HuH-7 (cell line): ENCODE data around the gene CDK14.

Experiments used
- DNase-seq: peaks from one replicate; pipeline ENCODE4 v3.0.0; 2011; ENCODE audit warnings: low spot score

Gene CDK14

GRCh38 chr7:91112902-91113341 lies 516.8 kb downstream of the CDK14 start:
- DNase-seq = no peak

DNA sequence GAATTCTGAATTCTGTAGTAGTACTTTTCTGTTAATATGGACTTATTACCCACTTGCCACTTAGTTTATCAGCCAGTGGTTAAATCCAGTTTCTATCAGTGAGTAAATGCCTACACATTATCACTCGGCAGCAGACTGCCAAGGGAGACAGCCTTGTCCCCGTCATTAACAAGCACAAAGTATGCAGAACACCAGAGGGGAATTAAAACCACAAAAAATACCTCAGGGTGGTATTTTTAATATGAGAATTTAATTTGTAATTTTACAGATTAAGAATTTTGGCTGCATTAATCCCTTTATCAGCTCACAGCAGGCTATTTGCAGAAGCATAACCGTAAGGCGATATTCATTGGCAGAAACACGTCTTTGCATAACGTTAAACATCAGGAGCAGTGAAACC lies 518.1 kb downstream of the CDK14 start:
- no peak for DNase-seq

DNA sequence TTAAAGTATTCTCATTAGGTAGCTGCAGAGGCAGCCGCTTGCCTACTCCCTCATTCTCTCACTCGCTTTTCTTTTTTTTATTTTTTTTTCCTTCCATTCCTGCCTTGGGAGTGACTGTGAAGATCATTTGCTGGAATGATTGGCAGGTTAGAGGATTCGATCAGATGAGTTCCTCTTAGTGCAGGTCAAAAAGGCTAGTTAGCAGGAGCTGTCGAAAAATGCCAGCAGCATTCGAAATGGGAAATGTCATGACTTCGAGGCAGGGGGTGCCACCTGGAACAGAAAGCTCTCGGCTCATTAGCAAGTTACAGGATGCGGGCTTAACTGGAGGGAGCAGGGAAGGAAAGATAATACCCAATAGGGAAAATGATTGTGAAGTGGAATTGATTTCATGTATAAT lies 530.6 kb downstream of the CDK14 start:
- no peak for DNase-seq

DNA sequence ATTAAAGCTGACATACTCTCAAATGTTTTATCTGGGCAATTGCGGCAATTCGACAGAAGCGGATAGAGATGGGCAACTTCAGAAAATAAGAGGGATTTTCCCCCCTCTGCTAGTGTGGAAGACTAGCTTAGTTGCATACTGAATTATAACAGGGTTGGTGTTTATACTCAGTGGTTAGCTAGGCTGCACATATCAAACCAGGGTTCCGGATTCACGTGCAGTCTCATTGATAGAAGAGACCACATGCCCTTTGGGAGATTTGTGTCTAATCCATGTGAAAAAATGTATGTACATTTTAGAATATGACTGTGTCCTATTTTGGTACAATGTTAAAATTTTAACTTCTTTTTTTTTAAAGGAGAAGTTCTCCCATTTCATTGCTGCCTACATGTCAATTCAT lies 531.2 kb downstream of the CDK14 start:
- DNase-seq = no peak

GRCh38 chr7:91127959-91128358 lies 531.8 kb downstream of the CDK14 start:
- no peak for DNase-seq

- DNase-seq = no peak
Measured at GRCh38 chr7:91128683-91129348, 532.7 kb downstream of the CDK14 start.

- DNase-seq = no peak
Measured at GRCh38 chr7:91135300-91135699, 539.2 kb downstream of the CDK14 start.

- DNase-seq = no peak
Measured at GRCh38 chr7:91135703-91136430, 539.7 kb downstream of the CDK14 start.

GRCh38 chr7:91137153-91137787 lies 541.1 kb downstream of the CDK14 start:
- DNase-seq = no peak

DNA sequence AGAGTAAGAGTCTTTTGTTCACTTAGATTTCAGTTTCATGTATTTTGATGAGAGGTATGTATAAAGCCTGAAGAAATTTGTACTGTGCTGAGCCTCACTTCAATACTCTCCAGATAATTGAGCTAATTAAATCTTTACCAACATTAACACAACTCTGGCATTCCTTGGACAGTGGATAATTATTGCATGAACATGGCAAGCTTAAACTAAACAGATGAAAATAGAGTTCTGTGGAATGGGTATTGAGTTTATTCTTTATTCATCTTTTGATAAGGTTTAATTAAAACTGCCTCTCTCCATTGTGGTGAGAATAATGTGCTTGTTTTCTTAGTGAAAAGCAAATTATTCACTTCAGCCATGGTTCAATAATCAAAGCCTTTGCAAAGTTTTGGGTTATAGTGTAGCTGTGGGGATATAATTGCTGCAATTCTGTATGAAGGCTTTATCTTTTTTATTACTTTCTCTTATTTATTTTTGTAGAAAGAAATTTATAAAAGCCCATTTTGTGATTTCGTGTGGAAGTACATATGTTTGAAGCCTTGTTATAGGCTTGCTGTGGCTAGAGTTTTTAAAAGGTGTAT lies 541.8 kb downstream of the CDK14 start:
- DNase-seq = no peak

DNA sequence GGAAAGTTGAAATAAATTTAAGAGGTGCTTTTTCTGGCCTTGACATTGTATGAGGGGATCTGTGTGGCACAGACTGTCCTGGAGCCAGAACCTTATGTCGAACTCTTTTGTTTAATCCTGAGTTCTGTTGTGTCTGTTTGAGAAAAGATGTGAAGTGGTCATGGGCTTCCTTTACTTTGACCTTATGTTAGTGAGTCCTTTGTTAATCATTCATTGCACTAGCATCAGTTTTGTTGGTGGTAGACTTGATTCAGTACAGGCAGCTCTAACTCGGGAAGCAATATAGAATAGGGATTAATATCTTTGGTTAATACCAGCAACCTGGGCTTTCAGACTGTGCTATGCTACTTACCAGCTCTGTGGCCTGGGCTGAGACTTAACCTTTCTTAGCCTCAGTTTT lies 544.2 kb downstream of the CDK14 start:
- DNase-seq = no peak

DNA sequence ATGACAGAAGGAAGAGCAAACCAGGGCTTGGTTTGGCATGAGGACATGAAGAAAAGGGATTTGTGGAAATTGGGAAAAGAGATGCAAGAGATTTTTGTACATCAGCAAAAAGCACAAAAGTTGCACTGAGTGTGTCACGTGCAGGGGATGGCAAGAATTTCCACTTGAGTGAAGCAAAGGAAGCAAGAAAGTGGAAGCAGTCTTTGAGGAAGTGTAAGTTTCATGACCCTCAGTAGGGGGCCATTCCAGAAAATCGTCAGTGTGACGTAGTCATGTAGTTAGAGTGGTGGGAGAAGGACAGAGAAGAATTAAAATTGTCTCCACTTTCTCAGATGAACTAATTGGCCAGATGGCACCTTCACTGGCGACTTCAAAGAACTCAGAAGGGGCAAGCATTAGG lies 544.9 kb downstream of the CDK14 start:
- DNase-seq = no peak

- DNase-seq = no peak
Measured at GRCh38 chr7:91142743-91143142, 546.6 kb downstream of the CDK14 start.

GRCh38 chr7:91149341-91150246 lies 553.5 kb downstream of the CDK14 start:
- DNase-seq = no peak

DNA sequence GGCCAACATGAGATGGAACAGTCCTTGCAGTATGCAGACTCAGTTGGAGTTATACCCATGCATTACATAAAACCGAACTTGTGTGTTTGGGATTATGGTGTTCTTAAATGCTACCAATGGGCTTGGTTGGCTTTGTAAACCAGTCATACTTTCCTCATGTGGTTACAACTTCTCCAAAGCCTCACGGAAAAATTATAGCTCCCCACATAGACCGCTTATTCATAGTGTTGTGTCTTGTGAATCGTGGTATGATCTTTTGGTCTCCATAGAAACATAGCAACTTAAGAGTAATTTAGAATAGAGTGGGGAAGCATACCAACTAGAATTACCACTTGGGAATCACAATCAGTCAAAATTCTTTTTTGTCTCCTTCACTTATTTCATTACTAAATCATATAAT lies 555.8 kb downstream of the CDK14 start:
- no peak for DNase-seq

DNA sequence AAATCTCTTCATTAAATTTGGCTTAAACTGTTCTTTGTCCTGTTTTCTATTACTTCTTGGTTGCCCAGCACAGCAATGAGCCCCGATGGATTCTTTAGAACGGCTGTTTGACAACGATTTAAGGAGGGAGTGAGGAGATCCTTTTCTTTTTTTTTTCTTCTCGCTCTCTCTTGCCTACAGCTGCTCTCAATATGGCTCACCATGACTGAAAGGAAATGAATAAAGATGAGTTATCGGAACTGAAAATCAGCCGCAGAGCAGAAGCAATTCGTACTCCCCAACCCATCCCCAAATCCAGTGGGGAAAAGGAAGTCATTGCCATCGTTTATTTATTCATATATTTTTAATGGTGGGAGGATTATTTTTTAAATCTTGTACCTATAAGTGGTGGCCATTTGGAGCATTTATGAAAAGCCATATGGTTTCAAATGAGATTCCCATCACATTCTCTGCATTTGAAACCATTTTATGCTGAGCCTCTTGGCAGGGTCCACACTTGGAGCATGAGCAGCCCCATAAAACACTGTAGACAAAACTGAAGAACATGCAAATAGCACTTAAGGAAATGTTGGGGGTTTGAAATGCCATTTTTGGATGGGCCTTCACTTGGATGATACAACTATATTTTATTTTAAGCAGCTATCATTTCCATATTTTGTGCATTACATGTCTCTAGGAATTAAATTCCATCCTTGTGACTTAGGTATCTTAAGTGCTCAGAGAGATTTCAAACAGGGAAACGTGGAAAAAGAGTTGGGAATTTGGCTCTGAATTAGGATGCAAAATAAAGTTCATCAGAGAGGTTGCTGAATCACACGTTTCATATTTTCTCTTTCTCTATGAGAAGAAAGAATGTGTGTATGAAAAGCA lies 560.4 kb downstream of the CDK14 start:
- no peak for DNase-seq

GRCh38 chr7:91157579-91158320 lies 561.6 kb downstream of the CDK14 start:
- DNase-seq = no peak

DNA sequence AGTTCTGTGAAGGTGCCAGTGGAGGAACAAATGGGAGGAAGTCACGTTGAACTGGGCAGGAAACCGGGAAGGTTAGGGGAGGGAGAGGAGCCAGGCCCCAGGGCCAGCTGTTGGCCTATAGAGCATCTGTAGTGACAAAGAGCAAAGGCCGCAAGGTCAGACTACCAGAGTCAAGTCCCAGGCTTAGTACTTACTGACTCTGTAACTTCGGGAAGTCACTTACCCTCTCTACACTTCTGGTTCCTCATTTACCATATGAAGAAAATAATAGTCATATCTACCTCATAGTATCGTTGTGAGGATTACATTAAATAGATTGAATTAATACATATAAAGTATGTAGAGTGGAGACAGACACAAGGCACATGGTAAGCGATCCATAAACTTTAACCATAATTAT lies 566.3 kb downstream of the CDK14 start:
- no peak for DNase-seq

- DNase-seq = no peak
Measured at GRCh38 chr7:91164506-91164905, 568.4 kb downstream of the CDK14 start.
